K562 (cell line): ENCODE measurements around the gene STK16. TPM values are rescaled to one million over a fixed set of nuclear protein-coding genes. Genes with fewer than 3 reads are reported as not detected.

Experiments
- ATAC-seq: fragments of 200-7000 bp; cut with Tn5 transposase; 3 replicates; pipeline ENCODE4 v1.9.1; 2020; ENCODE audit warnings: moderate library complexity
- BruUV-seq: library from RNA; stranded (reverse); fragments of 400-500 nt; replicated peaks from 2 replicates; lab custom pipeline; 2021; lab: Mats Ljungman, UMichigan
- CTCF ChIA-PET: fragments of 300-600 bp; formaldehyde crosslinking; extraction: SDS; loops from one replicate; lab custom pipeline; 2021; ENCODE audit warnings: low intra/inter-chr PET ratio; lab: Yijun Ruan, JAX
- POLR2A ChIA-PET: fragments of 300-600, 350-650 bp; sonication (Branson Sonifier 250); formaldehyde crosslinking; extraction: SDS; loops from one replicate; lab custom pipeline; 2021; ENCODE audit warnings: antibody characterized with exemption, inconsistent platforms; lab: Yijun Ruan, JAX
- DNase-seq, 4 experiments: peaks; one replicate each; pipeline versions ENCODE4 v3.0.0 to v3.0.0-alpha.2; 2011 to 2018; ENCODE audit warnings: low spot score in 3 of 4, mixed read lengths in 3 of 4; ENCODE audit errors: extremely low read depth in 1 of 4
- FAIRE-seq: peaks from 2 replicates; lab custom pipeline; 2011; peaks lifted over from hg19 to GRCh38; lab: Jason Lieb, UNC
- H2AFZ ChIP-seq: 2 replicates; pipeline ENCODE4 v1.6.0; 2011; ENCODE audit warnings: low read depth, low read length, control low read depth, inconsistent platforms
- H3K27ac ChIP-seq: fragments of 200-600 bp; 3 replicates; pipeline ENCODE4 v1.8.0; 2011; ENCODE audit warnings: low read depth, mild to moderate bottlenecking, control low read depth, inconsistent platforms, low read length, moderate library complexity, mixed read lengths; ENCODE audit errors: extremely low read depth
- H3K27me3 ChIP-seq, 2 experiments: fragments of 300-600 bp in 1 of 2; 2 replicates in 1 of 2; 3 replicates in 1 of 2; pipeline versions ENCODE4 v1.6.0 to v1.8.0; 2011; ENCODE audit warnings: inconsistent platforms in 2 of 2, low read length in 2 of 2, mild to moderate bottlenecking in 1 of 2, mixed read lengths in 1 of 2, moderate library complexity in 1 of 2; ENCODE audit not compliant: control insufficient read depth in 2 of 2, insufficient read depth in 2 of 2
- H3K36me3 ChIP-seq: fragments of 300-600 bp; 3 replicates; pipeline ENCODE4 v1.8.0; 2011; ENCODE audit warnings: mild to moderate bottlenecking, low read length, inconsistent platforms; ENCODE audit not compliant: control insufficient read depth, insufficient read depth
- H3K4me1 ChIP-seq, 2 experiments: fragments of 200-600 bp in 1 of 2; replicated peaks in 1 of 2; 2 replicates in 1 of 2; 3 replicates in 1 of 2; pipeline versions ENCODE4 v1.5.1 to v1.8.0; 2011; ENCODE audit warnings: inconsistent platforms in 2 of 2, low read length in 2 of 2, mild to moderate bottlenecking in 1 of 2, mixed read lengths in 1 of 2, moderate library complexity in 1 of 2; ENCODE audit not compliant: control insufficient read depth in 2 of 2, insufficient read depth in 2 of 2
- H3K4me2 ChIP-seq: 2 replicates; pipeline ENCODE4 v1.6.1; 2011; ENCODE audit warnings: low read length, control low read depth, inconsistent platforms, mixed read lengths; ENCODE audit not compliant: insufficient read depth
- H3K4me3 ChIP-seq: fragments of 200-600 bp; sonication (generic), shearing (Covaris generic); 2 replicates; pipeline ENCODE4 v1.5.1; 2016; ENCODE audit warnings: control low read depth, inconsistent platforms
- H3K79me2 ChIP-seq: fragments of 200-600 bp; 3 replicates; pipeline ENCODE4 v1.8.0; 2011; ENCODE audit warnings: low read length, inconsistent platforms; ENCODE audit not compliant: control insufficient read depth, insufficient read depth
- H3K9ac ChIP-seq, 2 experiments: 2 replicates each; pipeline versions ENCODE4 v1.6.0 to v1.6.1; 2011; ENCODE audit warnings: low read depth in 2 of 2, low read length in 2 of 2, control low read depth in 1 of 2, inconsistent platforms in 1 of 2, mild to moderate bottlenecking in 1 of 2, mixed read lengths in 1 of 2; ENCODE audit not compliant: insufficient read depth in 1 of 2
- H3K9me1 ChIP-seq: one replicate; pipeline ENCODE4 v1.6.0; 2011; ENCODE audit warnings: inconsistent platforms, mild to moderate bottlenecking, low read length, moderate library complexity; ENCODE audit not compliant: control insufficient read depth, insufficient read depth
- H3K9me3 ChIP-seq: replicated peaks from 2 replicates; pipeline ENCODE4 v1.5.1; 2011; ENCODE audit warnings: low read depth, low read length, inconsistent platforms; ENCODE audit not compliant: control insufficient read depth, insufficient read depth
- H4K20me1 ChIP-seq: replicated peaks from 2 replicates; pipeline ENCODE4 v1.6.1; 2011; ENCODE audit warnings: low read length, inconsistent platforms, mixed read lengths; ENCODE audit not compliant: control insufficient read depth, insufficient read depth
- CBFB ChIP-seq: sonication (generic); formaldehyde crosslinking; IDR thresholded peaks from 2 replicates; pipeline ENCODE4 v1.4.0; 2020; ENCODE audit warnings: mild to moderate bottlenecking, missing genetic modification reagents
- CLOCK ChIP-seq: fragments of 250-450 bp; sonication (Bioruptor Pico); IDR thresholded peaks from 2 replicates; pipeline ENCODE4 v1.4.0; 2020; ENCODE audit warnings: mild to moderate bottlenecking, moderate library complexity, borderline replicate concordance
- HIVEP1 ChIP-seq: fragments of 250-450 bp; sonication (Bioruptor Pico); IDR thresholded peaks from 2 replicates; pipeline ENCODE4 v1.4.0; 2020; ENCODE audit warnings: mild to moderate bottlenecking
- HMGN3 ChIP-seq: IDR thresholded peaks from 2 replicates; pipeline ENCODE4 v1.6.1; 2011; ENCODE audit warnings: borderline replicate concordance, low read depth, mild to moderate bottlenecking, mixed read lengths, low read length; ENCODE audit not compliant: insufficient read length; ENCODE audit errors: extremely low read depth
- POLR3G ChIP-seq: IDR thresholded peaks from 2 replicates; pipeline ENCODE4 v1.6.1; 2011; ENCODE audit not compliant: insufficient read length, insufficient replicate concordance; ENCODE audit errors: extremely low read depth
- WGBS: fragments of 100-300 bp; shearing (Covaris generic); methylation state at CpG from one replicate; pipeline ENCODE4 v1.1.6; 2016; ENCODE audit warnings: low coverage, mixed read lengths; ENCODE audit not compliant: insufficient coverage; ENCODE audit errors: missing lambda C conversion rate; 5-methylcytosine and 5-hydroxymethylcytosine counted together
- in situ Hi-C: fragments of 300-500 bp; cut with MboI; formaldehyde crosslinking; loops from 4 replicates; pipeline ENCODE4 v1.15.0; 2018; ENCODE audit warnings: inconsistent platforms, mixed read lengths
- intact Hi-C: fragments of 100-400 bp; cut with micrococcal nuclease; formaldehyde crosslinking; loops from 2 replicates; pipeline ENCODE4 v1.14.2; 2022
- polyA plus RNA-seq, 8 experiments: library from polyadenylated mRNA; depleted of rRNA in 4 of 8; stranded (reverse) in 5 of 8; unstranded in 3 of 8; fragments of >200 nt; fragmentation: Nextera tagmentation in 2 of 8; fragmentation: Illumina TruSeq in 1 of 8; extraction: Ambion mirVana in 2 of 8; extraction: Trizol in 1 of 8; gene quantifications; 2 replicates each; pipeline versions ENCODE4 v1.2.1 to v1.2.3, GENCODE V29; 2011 to 2014; ENCODE audit warnings: inconsistent platforms in 1 of 8, missing spikeins in 1 of 8
- total RNA-seq, 7 experiments: library from RNA; depleted of rRNA in 6 of 7; stranded (reverse); fragments of >200 nt in 6 of 7; fragmentation: Illumina TruSeq in 2 of 7; extraction: Trizol in 2 of 7; gene quantifications; 2 replicates each; pipeline versions ENCODE4 v1.2.1 to v1.2.3, GENCODE V29; 2011 to 2021; ENCODE audit warnings: low replicate concordance in 1 of 7

The STK16 gene
- total and polyA plus RNA-seq, 9 of the 15 experiments (the other 6 are each of a cell fraction or from before 2014, with no cell fraction given): 5.4 to 36.2 (median 17.8) TPM

- no peak overlapping the region for H3K27ac ChIP-seq
- ChIA-PET CTCF (no interaction called here), POLR2A (interaction anchor here (1.9 kb wide), 1 partner anchor 13 kb away, joined by 6 read pairs; the partner anchor contains the start of gene DNAJB2)
- no TSS peak for BruUV-seq
- no peaks in the 10 kb centered on the region for H3K79me2 ChIP-seq
- peaks cover 31 to 62% of the 10 kb centered on the region in 2 experiments for H3K4me1 ChIP-seq
- no peaks in the 10 kb centered on the region for H3K27me3 ChIP-seq
- H3K36me3 ChIP-seq: no peaks in the 10 kb centered on the region
- no peak overlapping the region for H3K9ac ChIP-seq
- TF ChIP-seq CLOCK (CRISPR knock-in tag) (no peak), POLR3G (no peak), CBFB (CRISPR knock-in tag) (no peak), HMGN3 (no peak), HIVEP1 (CRISPR knock-in tag) (no peak)
- FAIRE-seq: no peak
- H2AFZ ChIP-seq: no peak overlapping the region
- intact Hi-C loops: no loop called here
- no peak for ATAC-seq
- no peak overlapping the region for H3K4me2 ChIP-seq
- no peak overlapping the region for H3K4me3 ChIP-seq
- no peaks in the 10 kb centered on the region for H3K9me3 ChIP-seq
- no peaks in the 10 kb centered on the region for H3K9me1 ChIP-seq
- 94% methylated on average over 3 of the region's 9 CpGs for WGBS
- in situ Hi-C loops: loop anchor here (5.0 kb wide), 1 partner anchor 120 kb away; the partner anchor contains the start of gene SLC23A3
- no peaks in the 10 kb centered on the region for H4K20me1 ChIP-seq
- DNase-seq: no peak
Measured at GRCh38 chr2:219292616-219293015, 47.3 kb downstream of the STK16 start.
